H1 (cell line): ENCODE data around the gene WDFY3. TPM values are rescaled to one million over a fixed set of nuclear protein-coding genes. Genes with fewer than 3 reads are reported as not detected.

Experiments
- CTCF ChIA-PET: fragments of 300-600 bp; sonication (Branson Sonifier 250); formaldehyde crosslinking; loops from one replicate; lab custom pipeline; 2021; ENCODE audit not compliant: partially characterized antibody; lab: Charles Lee
- POLR2A ChIA-PET: fragments of 300-600 bp; sonication (Branson Sonifier 250); formaldehyde crosslinking; loops from one replicate; lab custom pipeline; 2021; ENCODE audit warnings: inconsistent platforms; ENCODE audit not compliant: partially characterized antibody; lab: Charles Lee
- DNase-seq, 2 experiments: peaks; one replicate each; pipeline versions ENCODE4 v3.0.0 to v3.0.0-alpha.2; 2010 to 2022; ENCODE audit warnings: low spot score in 2 of 2, low read depth in 1 of 2, mixed read lengths in 1 of 2
- FAIRE-seq: peaks from 2 replicates; lab custom pipeline; 2011; peaks lifted over from hg19 to GRCh38; lab: Jason Lieb, UNC
- H2AFZ ChIP-seq: 2 replicates; pipeline ENCODE4 v1.8.1; 2012; ENCODE audit warnings: low read length, inconsistent platforms
- H2AK5ac ChIP-seq: 2 replicates; pipeline ENCODE4 v1.6.1; 2013; ENCODE audit warnings: low read depth, low read length
- H2BK120ac ChIP-seq: replicated peaks from 2 replicates; pipeline ENCODE3; 2013; ENCODE audit warnings: low read depth, low read length, inconsistent platforms
- H2BK12ac ChIP-seq: 2 replicates; pipeline ENCODE4 v1.6.1; 2013; ENCODE audit warnings: low read depth, low read length
- H2BK15ac ChIP-seq: 2 replicates; pipeline ENCODE4 v1.6.1; 2013; ENCODE audit warnings: low read length
- H2BK20ac ChIP-seq: 2 replicates; pipeline ENCODE4 v1.6.1; 2013; ENCODE audit warnings: low read length
- H2BK5ac ChIP-seq: 2 replicates; pipeline ENCODE4 v1.6.1; 2013; ENCODE audit warnings: low read depth, low read length
- H3K14ac ChIP-seq: 2 replicates; pipeline ENCODE4 v1.6.1; 2013; ENCODE audit warnings: inconsistent platforms; ENCODE audit not compliant: insufficient read length
- H3K18ac ChIP-seq: 2 replicates; pipeline ENCODE4 v1.6.1; 2013; ENCODE audit warnings: low read length; ENCODE audit errors: extremely low read depth
- H3K23ac ChIP-seq: 2 replicates; pipeline ENCODE4 v1.6.1; 2013; ENCODE audit warnings: inconsistent platforms; ENCODE audit not compliant: insufficient read length
- H3K23me2 ChIP-seq: 2 replicates; pipeline ENCODE4 v1.6.1; 2013; ENCODE audit warnings: low read depth, low read length
- H3K27ac ChIP-seq: 2 replicates; pipeline ENCODE4 v1.6.1; 2011; ENCODE audit warnings: low read depth, low read length, inconsistent platforms
- H3K27me3 ChIP-seq, 4 experiments: replicated peaks in 1 of 4; 1 replicate in 1 of 4; 2 replicates in 3 of 4; pipeline versions ENCODE4 v1.6.1 to v1.8.1; 2011 to 2013; ENCODE audit warnings: low read length in 3 of 4, mild to moderate bottlenecking in 3 of 4, inconsistent platforms in 2 of 4, mixed read lengths in 2 of 4, moderate library complexity in 1 of 4; ENCODE audit not compliant: control insufficient read depth in 3 of 4, insufficient read depth in 3 of 4; ENCODE audit errors: extremely low read depth in 1 of 4
- H3K36me3 ChIP-seq, 4 experiments: 2 replicates each; pipeline versions ENCODE4 v1.6.1 to v1.8.1; 2011 to 2013; ENCODE audit warnings: mild to moderate bottlenecking in 4 of 4, low read length in 3 of 4, moderate library complexity in 2 of 4, control low read depth in 1 of 4, inconsistent platforms in 1 of 4; ENCODE audit not compliant: insufficient read depth in 4 of 4, control insufficient read depth in 2 of 4
- H3K4ac ChIP-seq: replicated peaks from 2 replicates; pipeline ENCODE3; 2013; ENCODE audit warnings: low read length, low read depth, mixed read lengths, inconsistent platforms; ENCODE audit not compliant: insufficient read length
- H3K4me1 ChIP-seq, 4 experiments: replicated peaks in 1 of 4; 1 replicate in 1 of 4; 2 replicates in 3 of 4; pipeline versions ENCODE4 v1.6.1 to v1.8.1; 2011 to 2013; ENCODE audit warnings: low read length in 3 of 4, inconsistent platforms in 2 of 4, mixed read lengths in 1 of 4; ENCODE audit not compliant: insufficient read depth in 4 of 4, control insufficient read depth in 3 of 4
- H3K4me2 ChIP-seq, 2 experiments: 2 replicates each; pipeline versions ENCODE4 v1.6.1 to v1.8.1; 2011 to 2013; ENCODE audit warnings: low read depth in 2 of 2, low read length in 2 of 2, control low read depth in 1 of 2, inconsistent platforms in 1 of 2, mild to moderate bottlenecking in 1 of 2; ENCODE audit not compliant: insufficient read depth in 1 of 2
- H3K4me3 ChIP-seq, 4 experiments: fragments of 200-600, 300-600 bp in 1 of 4; sonication (generic), shearing (Covaris generic), sonication (Bioruptor Twin) in 1 of 4; 2 replicates each; pipeline versions ENCODE4 v1.5.1 to v1.8.1; 2011 to 2016; ENCODE audit warnings: low read length in 4 of 4, low read depth in 3 of 4, control low read depth in 2 of 4, inconsistent platforms in 2 of 4, mild to moderate bottlenecking in 2 of 4, mixed read lengths in 1 of 4, moderate library complexity in 1 of 4; ENCODE audit not compliant: insufficient read depth in 2 of 4; ENCODE audit errors: extremely low read depth in 1 of 4
- H3K56ac ChIP-seq: replicated peaks from 2 replicates; pipeline ENCODE3; 2013; ENCODE audit warnings: low read depth, mild to moderate bottlenecking, mixed read lengths, low read length, inconsistent platforms; ENCODE audit not compliant: insufficient read length
- H3K79me1 ChIP-seq: 2 replicates; pipeline ENCODE4 v1.6.1; 2013; ENCODE audit warnings: low read depth, low read length, control low read depth
- H3K79me2 ChIP-seq, 2 experiments: 2 replicates each; pipeline versions ENCODE4 v1.6.1 to v1.8.1; 2012 to 2013; ENCODE audit warnings: low read length in 2 of 2, mild to moderate bottlenecking in 2 of 2, inconsistent platforms in 1 of 2; ENCODE audit not compliant: insufficient read depth in 2 of 2, control insufficient read depth in 1 of 2
- H3K9ac ChIP-seq, 4 experiments: replicated peaks in 1 of 4; 1 replicate in 1 of 4; 2 replicates in 3 of 4; pipeline versions ENCODE4 v1.6.1 to v1.8.1; 2011 to 2013; ENCODE audit warnings: low read depth in 3 of 4, low read length in 3 of 4, control low read depth in 2 of 4, mild to moderate bottlenecking in 2 of 4, moderate library complexity in 2 of 4, inconsistent platforms in 1 of 4; ENCODE audit errors: extremely low read depth in 1 of 4
- H3K9me3 ChIP-seq, 2 experiments: 2 replicates each; pipeline versions ENCODE4 v1.6.1 to v1.8.1; 2012 to 2013; ENCODE audit warnings: mild to moderate bottlenecking in 2 of 2, moderate library complexity in 2 of 2, control low read depth in 1 of 2, inconsistent platforms in 1 of 2, low read depth in 1 of 2, low read length in 1 of 2, mixed read lengths in 1 of 2; ENCODE audit not compliant: insufficient read depth in 2 of 2
- H4K20me1 ChIP-seq, 2 experiments: replicated peaks in 1 of 2; 2 replicates each; pipeline versions ENCODE3 to v1.8.1; 2011 to 2013; ENCODE audit warnings: inconsistent platforms in 2 of 2, low read length in 2 of 2, mild to moderate bottlenecking in 1 of 2; ENCODE audit not compliant: insufficient read depth in 2 of 2, control insufficient read depth in 1 of 2
- H4K5ac ChIP-seq: 2 replicates; pipeline ENCODE4 v1.6.1; 2013; ENCODE audit warnings: low read length, low read depth, mixed read lengths, inconsistent platforms; ENCODE audit not compliant: insufficient read length
- H4K8ac ChIP-seq: 2 replicates; pipeline ENCODE4 v1.8.0; 2013; ENCODE audit warnings: mild to moderate bottlenecking, moderate library complexity, low read length, inconsistent platforms; ENCODE audit not compliant: insufficient read depth; ENCODE audit errors: extremely low read depth
- H4K91ac ChIP-seq: replicated peaks from 2 replicates; pipeline ENCODE3; 2013; ENCODE audit warnings: low read length, mixed read lengths, inconsistent platforms; ENCODE audit not compliant: insufficient read length
- ASH2L ChIP-seq: fragments of 200-600, 300-600 bp; sonication (generic); IDR thresholded peaks from one replicate; pipeline ENCODE4 v1.7.1; 2017; ENCODE audit warnings: low read length
- BRCA1 ChIP-seq: IDR thresholded peaks from 2 replicates; pipeline ENCODE4 v1.6.1; 2012; ENCODE audit warnings: low read depth, low read length, improper control_type of control experiment
- EP300 ChIP-seq, 2 experiments: IDR thresholded peaks; 1 replicate in 1 of 2; 2 replicates in 1 of 2; pipeline ENCODE4 v1.6.1; 2011 to 2012; ENCODE audit warnings: low read depth in 2 of 2, low read length in 2 of 2, mild to moderate bottlenecking in 2 of 2, borderline replicate concordance in 1 of 2, inconsistent platforms in 1 of 2, moderate library complexity in 1 of 2
- KDM1A ChIP-seq: fragments of 200-600, 300-600 bp; sonication (generic); IDR thresholded peaks from 2 replicates; pipeline ENCODE4 v1.7.1; 2016; ENCODE audit warnings: mild to moderate bottlenecking, low read length, borderline replicate concordance
- RAD21 ChIP-seq, 2 experiments: IDR thresholded peaks in 1 of 2; conservative IDR thresholded peaks in 1 of 2; 2 replicates each; pipeline ENCODE4 v1.6.1; 2011; ENCODE audit warnings: low read depth in 2 of 2, low read length in 2 of 2, improper control_type of control experiment in 1 of 2, inconsistent platforms in 1 of 2, mild to moderate bottlenecking in 1 of 2, moderate library complexity in 1 of 2
- SRF ChIP-seq: IDR thresholded peaks from 2 replicates; pipeline ENCODE4 v1.6.1; 2011; ENCODE audit warnings: mild to moderate bottlenecking, low read depth, low read length, moderate library complexity
- TAF1 ChIP-seq: IDR thresholded peaks from 2 replicates; pipeline ENCODE4 v1.6.1; 2011; ENCODE audit warnings: mild to moderate bottlenecking, low read depth, low read length
- TEAD4 ChIP-seq: IDR thresholded peaks from 2 replicates; pipeline ENCODE4 v1.6.1; 2012; ENCODE audit warnings: low read depth, low read length, inconsistent platforms, mixed read lengths
- WGBS, 2 experiments: shearing (Covaris generic) in 1 of 2; methylation state at CpG; one replicate each; pipeline versions ENCODE4 v1.1.6 to v1.1.7; 2013 to 2015; ENCODE audit warnings: low lambda C conversion rate in 2 of 2, mixed read lengths in 2 of 2, inconsistent platforms in 1 of 2, low coverage in 1 of 2, missing lambda C conversion rate in 1 of 2; ENCODE audit not compliant: insufficient replicate concordance in 2 of 2, insufficient coverage in 1 of 2, insufficient read length in 1 of 2; ENCODE audit errors: extremely low coverage in 1 of 2, missing lambda C conversion rate in 1 of 2; 5-methylcytosine and 5-hydroxymethylcytosine counted together
- polyA plus RNA-seq, 7 experiments: library from polyadenylated mRNA; depleted of rRNA in 3 of 7; stranded (reverse) in 5 of 7; unstranded in 2 of 7; fragments of >200 nt in 5 of 7; fragments of 200-250 nt in 2 of 7; gene quantifications; 1 replicate in 5 of 7; 2 replicates in 1 of 7; 4 replicates in 1 of 7; pipeline versions ENCODE4 v1.2.1 to v1.2.3, GENCODE V29; 2011 to 2013; ENCODE audit warnings: missing spikeins in 2 of 7, mixed read lengths in 2 of 7
- total RNA-seq: library from RNA; stranded (reverse); fragmentation: NEBNext Ultra II Directional; extraction: Animal tissue kit (Norgen Biotek cat#: 25700); gene quantifications from 2 replicates; pipeline ENCODE4 v1.2.1, GENCODE V29; 2021
- TF ChIP-seq, protein P1 (sequence below), 3 experiments: IDR thresholded peaks; 1 replicate in 2 of 3; 2 replicates in 1 of 3; pipeline versions ENCODE4 v1.5.1 to v1.6.1; 2011; ENCODE audit warnings: low read length in 3 of 3, mild to moderate bottlenecking in 3 of 3, inconsistent platforms in 2 of 3, low read depth in 1 of 3, moderate library complexity in 1 of 3; ENCODE audit not compliant: insufficient read depth in 1 of 3; ENCODE audit errors: control extremely low read depth in 1 of 3
- TF ChIP-seq, protein P2 (sequence below): IDR thresholded peaks from 2 replicates; pipeline ENCODE4 v1.6.1; 2012; ENCODE audit warnings: inconsistent platforms

WDFY3 gene
- total and polyA plus RNA-seq, 2 of the 8 experiments (the other 6 are each of a cell fraction or from before 2014, with no cell fraction given): 25.6 to 62.4 TPM

DNA sequence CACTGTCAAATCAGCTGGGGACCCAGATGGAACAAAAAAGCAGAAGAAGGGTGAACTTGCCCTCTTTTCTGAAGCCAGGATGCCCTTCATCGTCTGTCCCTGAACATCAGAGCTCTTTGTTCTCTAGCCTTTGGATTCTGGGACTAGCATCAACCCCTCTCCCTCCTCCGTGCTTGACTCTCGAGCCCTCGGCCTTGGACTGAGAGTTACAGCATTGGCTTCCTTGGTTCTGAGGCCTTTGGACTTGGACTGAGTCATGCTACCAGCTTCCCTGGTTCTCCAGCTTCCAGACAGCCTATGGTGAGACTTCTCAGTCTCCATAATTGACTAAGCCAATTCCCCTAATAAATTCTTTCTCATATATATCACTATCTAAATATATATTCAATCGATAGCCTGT lies 38.4 kb downstream of the WDFY3 start:
- H4K8ac ChIP-seq: no peak overlapping the region
- H3K4me2 ChIP-seq: no peak overlapping the region
- H4K5ac ChIP-seq: no peak overlapping the region
- no peak overlapping the region for H3K18ac ChIP-seq
- peaks cover 0 to 6% (median 2%) of the 10 kb centered on the region in 4 experiments; a peak in 3 of 8 replicates for H3K36me3 ChIP-seq
- H2BK120ac ChIP-seq: no peak overlapping the region
- H3K27ac ChIP-seq: no peak overlapping the region; the same call in 1 of the 2 replicates
- H3K79me2 ChIP-seq: peaks cover 0 to 34% of the 10 kb centered on the region in 2 experiments; a peak in 2 of 4 replicates
- no peak for FAIRE-seq
- H3K27me3 ChIP-seq: no peaks in the 10 kb centered on the region
- H3K23ac ChIP-seq: no peak overlapping the region
- H3K56ac ChIP-seq: no peak overlapping the region
- no peak overlapping the region for H3K4ac ChIP-seq
- H4K20me1 ChIP-seq: peaks cover 0 to 1% of the 10 kb centered on the region in 2 experiments
- H3K9me3 ChIP-seq: no peaks in the 10 kb centered on the region
- no peak overlapping the region for H4K91ac ChIP-seq
- no peaks in the 10 kb centered on the region for H3K79me1 ChIP-seq
- H3K14ac ChIP-seq: no peak overlapping the region
- H2BK20ac ChIP-seq: no peak overlapping the region
- 97 to 100% methylated on average over 1 to 5 of the region's 5 CpGs for WGBS, 2 experiments
- CTCF ChIA-PET: no interaction called here
- POLR2A ChIA-PET: interaction anchor here (0.7 kb wide), 1 partner anchor 53 kb away, joined by 3 read pairs; no protein-coding TSS in a partner anchor
- H2BK15ac ChIP-seq: no peak overlapping the region
- no peaks in the 10 kb centered on the region for H3K23me2 ChIP-seq
- H3K9ac ChIP-seq: no peak overlapping the region
- H2AFZ ChIP-seq: no peak overlapping the region
- no peak overlapping the region for H2BK12ac ChIP-seq
- H2AK5ac ChIP-seq: no peak overlapping the region
- no peak for DNase-seq
- H3K4me3 ChIP-seq: no peak overlapping the region; a peak in 1 of 8 replicates
- no peak overlapping the region for H2BK5ac ChIP-seq
- peaks cover 0 to 2% (median 1%) of the 10 kb centered on the region in 4 experiments; a peak in 3 of 7 replicates for H3K4me1 ChIP-seq
- TF ChIP-seq TEAD4 (no peak), RAD21 (IDR thresholded peaks at IDR 0.05 in 1 of 2, conservative IDR thresholded peaks at IDR 0.05 in 1 of 2; ENCODE audit: low read depth in 2 of 2, low read length in 2 of 2) (no peak), TAF1 (no peak), KDM1A (no peak), SRF (no peak), BRCA1 (no peak), EP300 (IDR thresholded peaks at IDR 0.05; ENCODE audit: borderline replicate concordance in 1 of 2, low read depth in 2 of 2, low read length in 2 of 2) (no peak), ASH2L (no peak)
- TF ChIP-seq, protein P1, sequence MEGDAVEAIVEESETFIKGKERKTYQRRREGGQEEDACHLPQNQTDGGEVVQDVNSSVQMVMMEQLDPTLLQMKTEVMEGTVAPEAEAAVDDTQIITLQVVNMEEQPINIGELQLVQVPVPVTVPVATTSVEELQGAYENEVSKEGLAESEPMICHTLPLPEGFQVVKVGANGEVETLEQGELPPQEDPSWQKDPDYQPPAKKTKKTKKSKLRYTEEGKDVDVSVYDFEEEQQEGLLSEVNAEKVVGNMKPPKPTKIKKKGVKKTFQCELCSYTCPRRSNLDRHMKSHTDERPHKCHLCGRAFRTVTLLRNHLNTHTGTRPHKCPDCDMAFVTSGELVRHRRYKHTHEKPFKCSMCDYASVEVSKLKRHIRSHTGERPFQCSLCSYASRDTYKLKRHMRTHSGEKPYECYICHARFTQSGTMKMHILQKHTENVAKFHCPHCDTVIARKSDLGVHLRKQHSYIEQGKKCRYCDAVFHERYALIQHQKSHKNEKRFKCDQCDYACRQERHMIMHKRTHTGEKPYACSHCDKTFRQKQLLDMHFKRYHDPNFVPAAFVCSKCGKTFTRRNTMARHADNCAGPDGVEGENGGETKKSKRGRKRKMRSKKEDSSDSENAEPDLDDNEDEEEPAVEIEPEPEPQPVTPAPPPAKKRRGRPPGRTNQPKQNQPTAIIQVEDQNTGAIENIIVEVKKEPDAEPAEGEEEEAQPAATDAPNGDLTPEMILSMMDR (IDR thresholded peaks at IDR 0.05; ENCODE audit: control extremely low read depth in 1 of 3, insufficient read depth in 1 of 3, low read depth in 1 of 3, low read length in 3 of 3): no peak
- TF ChIP-seq, protein P2, sequence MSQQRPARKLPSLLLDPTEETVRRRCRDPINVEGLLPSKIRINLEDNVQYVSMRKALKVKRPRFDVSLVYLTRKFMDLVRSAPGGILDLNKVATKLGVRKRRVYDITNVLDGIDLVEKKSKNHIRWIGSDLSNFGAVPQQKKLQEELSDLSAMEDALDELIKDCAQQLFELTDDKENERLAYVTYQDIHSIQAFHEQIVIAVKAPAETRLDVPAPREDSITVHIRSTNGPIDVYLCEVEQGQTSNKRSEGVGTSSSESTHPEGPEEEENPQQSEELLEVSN: no peak
